GM18505 (cell line): ENCODE data around the gene SHMT2.

Experiments used
- ATAC-seq: cut with Tn5 transposase; IDR thresholded peaks from one replicate; pipeline ENCODE4 v1.9.1; 2021; ENCODE audit not compliant: unreplicated experiment
- POLR2A ChIP-seq: IDR thresholded peaks from 4 replicates; pipeline ENCODE4 v1.6.1; 2011; ENCODE audit warnings: borderline replicate concordance; ENCODE audit not compliant: insufficient read depth, insufficient read length; ENCODE audit errors: extremely low read depth

Gene SHMT2

DNA sequence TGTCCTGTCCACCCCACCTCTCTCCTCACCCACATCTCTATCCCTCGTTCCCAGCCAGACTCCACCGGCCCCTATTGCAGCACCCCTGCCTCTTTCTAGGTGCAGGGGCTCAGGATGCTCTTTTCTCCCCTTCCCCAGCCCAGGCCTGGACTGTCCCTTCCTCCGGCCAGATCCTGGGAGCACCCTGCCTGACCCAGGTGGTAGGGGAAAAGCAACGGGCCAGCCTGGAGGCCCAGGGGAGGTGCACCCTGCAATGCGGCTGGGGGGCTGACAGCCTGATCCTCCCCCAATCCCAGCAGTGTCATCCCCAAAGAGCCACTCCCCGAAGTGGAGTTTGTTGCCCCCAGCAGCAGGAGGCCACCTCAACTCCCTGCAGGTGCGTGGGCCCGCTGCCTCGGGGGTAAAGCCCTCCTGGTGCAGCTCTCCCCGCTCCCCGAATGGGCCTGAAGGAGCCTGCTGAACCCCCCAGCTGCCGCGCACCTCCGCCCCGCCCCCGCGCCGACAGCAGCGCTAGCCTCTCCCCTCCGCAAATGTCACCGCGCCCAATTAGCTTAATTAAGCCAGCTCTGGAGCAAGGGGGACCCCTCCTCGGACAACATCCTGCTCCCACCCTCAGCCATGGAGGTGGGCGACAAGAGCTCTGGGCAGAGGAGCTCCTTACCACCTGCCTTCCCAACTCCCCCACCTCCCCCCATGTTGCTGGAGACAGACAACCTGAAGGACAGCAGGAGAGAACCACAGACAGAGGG lies 8.2 kb upstream of the SHMT2 start:
- no peak for ATAC-seq
- no peak for TF ChIP-seq POLR2A

DNA sequence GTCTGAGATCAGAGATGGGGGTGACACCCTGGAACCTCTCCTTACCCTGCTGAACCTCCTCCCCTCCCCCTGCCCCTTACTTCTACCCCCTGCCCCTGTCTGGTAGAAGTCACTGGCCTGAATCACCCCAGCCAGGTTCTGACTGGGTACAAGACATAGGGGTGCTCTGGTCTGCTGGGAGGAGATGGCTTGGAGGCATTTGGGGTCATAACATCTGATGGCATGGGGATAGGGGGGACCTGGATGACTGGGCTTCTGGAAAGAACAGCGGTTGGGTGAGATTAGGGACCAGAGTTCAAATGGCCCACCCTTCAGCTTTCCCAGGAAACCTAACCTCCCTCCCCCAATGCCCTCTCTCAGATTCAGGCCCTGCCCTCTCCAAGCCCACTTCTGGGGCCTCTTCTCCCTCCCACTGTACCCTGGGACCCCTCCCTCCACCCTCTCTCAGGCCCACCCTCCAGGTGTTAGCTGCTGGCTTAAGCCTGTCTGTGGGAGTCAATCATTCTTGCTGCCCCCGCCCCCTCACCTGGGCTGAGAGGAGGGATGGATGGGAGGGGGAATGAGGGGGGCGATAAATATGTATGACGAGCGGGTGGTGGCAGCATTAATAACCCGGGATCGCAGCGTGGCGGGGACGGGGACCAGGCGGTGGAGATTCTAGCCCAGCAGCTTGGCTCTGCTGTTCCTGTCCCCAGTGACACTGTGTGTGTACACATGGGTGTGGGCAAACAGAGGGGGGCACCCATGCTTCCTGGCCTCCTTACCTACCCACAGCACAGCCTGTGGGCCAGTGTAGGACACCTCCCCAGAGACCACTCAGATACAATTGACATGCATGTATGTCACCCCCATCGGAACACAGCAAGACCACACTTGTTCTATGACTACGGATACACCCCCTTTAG lies 7.0 kb upstream of the SHMT2 start:
- no peak for ATAC-seq
- TF ChIP-seq POLR2A: no peak

DNA sequence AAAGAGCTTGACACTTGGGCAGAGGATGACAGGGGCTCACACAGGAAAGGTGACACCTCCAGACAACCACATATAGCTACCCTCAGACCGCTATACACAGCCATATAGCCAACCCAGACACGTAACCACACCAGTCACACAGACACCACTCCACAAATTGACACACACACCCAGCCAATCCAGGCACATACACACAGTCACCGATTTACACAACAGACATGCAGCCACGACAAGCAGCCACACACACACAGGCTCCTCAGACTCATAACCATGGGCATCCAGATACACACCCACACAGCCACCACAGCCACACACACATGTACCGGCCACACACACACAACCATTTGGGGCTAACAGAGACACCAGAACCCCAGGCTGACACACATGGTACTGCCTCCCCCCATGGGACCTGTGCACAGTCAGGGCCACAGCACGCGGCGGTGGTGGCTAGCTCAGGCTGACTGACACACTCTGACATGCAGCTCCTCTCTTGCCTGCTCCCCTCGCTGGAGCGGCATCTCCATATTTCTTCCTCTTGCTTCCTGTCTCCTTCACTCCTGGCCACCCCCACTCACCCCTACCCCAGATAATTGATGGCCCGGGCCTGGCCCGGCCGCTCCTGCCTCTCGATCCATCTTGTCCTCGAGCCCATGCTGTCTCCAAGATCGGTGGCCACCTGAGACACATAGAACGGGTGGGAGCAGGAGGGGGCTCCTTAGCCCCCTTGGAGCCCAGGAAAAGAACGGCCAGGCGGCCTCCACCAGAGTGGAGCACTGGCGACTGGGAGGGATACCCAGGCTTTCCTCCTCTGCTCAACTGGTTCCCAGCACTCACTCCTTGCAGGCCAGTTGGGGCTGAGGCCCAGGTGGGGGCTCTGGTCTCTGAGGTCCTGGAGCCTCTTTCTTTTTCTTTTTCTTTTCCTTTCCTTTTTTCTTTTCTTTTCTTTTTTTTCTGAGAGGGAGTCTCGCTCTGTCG lies 6.0 kb upstream of the SHMT2 start:
- TF ChIP-seq POLR2A: no peak

DNA sequence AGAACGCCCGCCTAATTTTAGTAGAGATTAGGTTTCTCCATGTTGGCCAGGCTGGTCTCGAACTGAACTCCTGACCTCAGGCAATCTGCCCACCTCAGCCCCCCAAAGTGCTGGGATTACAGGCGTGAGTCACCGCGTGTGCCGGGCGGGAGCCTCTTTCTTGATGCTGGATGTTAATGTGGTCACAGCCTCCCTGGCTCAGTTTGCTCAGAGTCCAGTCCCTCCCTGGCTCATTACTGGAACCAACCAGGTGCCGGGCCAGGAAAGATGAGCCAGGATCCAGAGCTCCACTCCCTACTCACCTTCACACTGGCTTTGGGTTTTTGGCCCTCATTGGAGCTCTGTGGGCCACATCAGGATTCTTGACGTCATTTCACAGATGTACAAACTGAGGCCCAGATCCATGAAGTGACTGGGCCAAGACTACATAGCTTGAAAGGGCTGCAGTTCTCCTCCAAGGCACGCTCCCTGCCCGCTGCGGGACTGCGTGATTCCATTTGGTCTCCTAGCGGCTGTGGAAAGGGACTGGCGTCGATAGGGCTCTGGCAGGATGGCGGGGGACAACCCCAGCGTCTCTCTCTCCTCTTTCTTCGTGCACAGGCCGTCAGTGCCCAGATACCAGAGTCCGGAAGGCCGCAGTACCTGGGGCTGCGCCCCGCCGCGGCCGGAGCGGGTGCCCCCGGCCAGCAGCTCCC lies 5.1 kb upstream of the SHMT2 start:
- TF ChIP-seq POLR2A: no peak
- ATAC-seq: no peak

More for the DNA sequence above, 6.0 kb upstream of the SHMT2 start:
- no peak for ATAC-seq

DNA sequence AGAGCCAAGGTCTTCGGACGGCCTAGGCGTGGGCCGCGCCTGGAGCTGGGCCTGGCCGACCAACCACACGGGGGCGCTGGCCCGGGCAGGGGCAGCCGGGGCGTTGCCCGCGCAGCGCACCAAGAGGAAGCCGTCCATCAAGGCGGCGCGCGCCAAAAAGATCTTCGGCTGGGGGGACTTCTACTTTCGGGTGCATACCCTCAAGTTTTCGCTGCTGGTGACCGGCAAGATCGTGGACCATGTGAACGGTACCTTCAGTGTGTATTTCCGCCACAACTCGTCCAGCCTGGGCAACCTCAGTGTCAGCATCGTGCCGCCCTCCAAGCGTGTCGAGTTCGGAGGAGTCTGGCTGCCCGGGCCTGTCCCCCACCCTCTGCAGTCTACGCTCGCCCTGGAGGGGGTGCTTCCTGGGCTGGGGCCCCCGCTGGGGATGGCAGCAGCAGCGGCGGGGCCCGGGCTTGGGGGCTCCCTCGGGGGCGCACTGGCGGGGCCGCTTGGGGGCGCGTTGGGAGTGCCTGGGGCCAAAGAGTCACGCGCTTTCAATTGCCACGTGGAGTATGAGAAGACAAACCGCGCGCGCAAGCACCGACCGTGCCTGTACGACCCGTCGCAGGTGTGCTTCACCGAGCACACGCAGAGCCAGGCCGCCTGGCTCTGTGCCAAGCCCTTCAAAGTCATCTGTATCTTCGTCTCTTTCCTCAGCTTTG lies 4.4 kb upstream of the SHMT2 start:
- no peak for ATAC-seq
- no peak for TF ChIP-seq POLR2A

DNA sequence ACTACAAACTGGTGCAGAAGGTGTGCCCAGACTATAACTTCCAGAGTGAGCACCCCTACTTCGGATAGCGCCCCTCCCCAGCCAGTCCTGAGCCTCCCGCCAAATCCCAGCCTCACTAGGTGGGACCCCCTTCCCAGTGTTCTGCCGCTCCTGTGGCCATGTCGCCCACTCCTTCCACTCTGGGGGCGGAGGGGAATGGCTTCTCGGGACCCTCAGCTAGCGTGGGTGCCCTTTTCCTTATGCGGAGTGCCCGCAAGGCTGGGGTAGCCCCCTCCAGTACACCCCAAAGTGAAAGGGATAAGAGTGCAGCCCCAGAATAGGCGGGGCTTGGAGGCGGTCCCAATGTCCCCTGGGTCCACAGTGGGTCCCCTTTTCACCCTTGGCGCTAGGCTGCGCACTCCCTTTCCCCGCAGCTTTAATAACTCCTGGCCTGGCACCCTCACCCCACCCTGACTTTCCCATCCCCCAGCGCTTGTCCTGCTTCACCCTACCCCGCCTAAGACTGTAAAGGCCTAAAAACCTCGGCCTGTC lies 3.8 kb upstream of the SHMT2 start:
- TF ChIP-seq POLR2A: no peak
- ATAC-seq: no peak

DNA sequence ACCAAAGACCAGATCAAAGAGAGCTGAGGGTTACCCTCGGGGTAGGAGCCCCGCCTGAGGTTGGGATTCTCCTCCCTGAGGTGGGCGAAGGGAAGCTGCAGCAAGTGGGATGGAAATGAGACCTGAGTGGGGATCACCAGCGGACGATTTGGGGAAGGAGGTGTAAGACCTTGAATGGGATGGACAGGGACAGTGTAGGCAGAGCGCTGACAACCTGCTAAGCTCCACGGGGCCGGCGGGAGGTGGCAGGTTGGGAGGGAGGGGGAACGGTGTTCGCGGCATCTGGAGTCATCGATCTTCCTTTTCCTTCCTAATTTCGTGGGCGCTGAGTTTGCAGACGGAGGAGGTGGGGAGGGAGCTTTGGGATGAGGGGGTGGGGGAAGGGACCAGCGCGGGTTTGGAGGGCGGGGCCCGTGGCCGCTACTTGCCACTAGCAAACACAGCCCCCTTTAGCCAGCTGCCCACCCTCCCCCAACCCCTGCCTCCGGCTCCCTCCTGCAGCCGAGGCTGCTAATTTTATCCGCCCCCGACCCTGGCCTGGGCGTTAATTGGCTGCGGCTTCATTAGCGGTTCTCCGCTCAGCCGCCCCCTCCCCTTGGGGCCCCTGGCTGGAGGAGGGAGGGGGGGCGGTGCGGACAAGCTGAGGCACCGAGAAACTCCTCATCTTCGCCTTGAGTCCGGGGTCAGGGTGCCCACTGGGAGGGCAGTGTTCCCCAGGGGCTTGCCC lies 2.8 kb upstream of the SHMT2 start:
- TF ChIP-seq POLR2A: no peak

DNA sequence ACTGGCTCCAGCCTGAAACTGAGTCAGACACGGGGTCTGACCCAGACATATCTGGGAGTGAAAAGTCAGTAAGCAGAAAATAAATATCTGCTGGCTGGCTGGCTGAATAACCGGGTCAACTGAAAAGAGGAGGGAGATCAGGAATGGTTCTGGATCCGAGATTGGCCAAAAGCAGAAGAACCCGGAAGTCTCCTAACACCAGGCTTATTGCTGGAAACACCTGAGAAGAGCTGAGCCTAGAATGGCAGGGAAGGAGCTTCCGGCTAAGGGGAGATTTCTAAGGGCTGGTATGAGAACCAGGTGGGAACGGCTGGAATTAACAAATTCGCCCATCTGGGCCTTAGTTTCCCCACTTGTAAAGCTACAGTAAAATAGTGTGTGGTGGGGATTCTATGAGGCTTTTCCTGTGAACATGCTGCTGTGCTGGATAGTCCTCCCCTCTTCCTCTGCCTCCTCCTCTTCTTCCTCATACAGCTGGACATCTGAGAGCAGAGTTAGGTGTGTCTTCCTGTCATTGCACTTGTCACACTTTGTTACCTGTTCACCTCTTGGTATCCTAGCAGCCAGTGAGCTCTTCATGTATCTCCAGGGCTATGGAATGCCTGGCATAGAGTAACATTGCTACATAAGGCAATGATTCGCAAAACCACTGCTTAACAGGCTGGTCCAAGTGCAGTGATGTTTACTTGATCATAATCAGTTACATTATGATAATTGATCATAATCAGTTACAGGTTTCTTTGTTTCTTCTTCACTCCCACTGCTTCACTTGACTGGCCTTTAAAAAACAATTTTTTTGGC lies 2.0 kb upstream of the SHMT2 start:
- ATAC-seq: no peak
- TF ChIP-seq POLR2A: no peak

More for the DNA sequence above, 2.8 kb upstream of the SHMT2 start:
- ATAC-seq: no peak

DNA sequence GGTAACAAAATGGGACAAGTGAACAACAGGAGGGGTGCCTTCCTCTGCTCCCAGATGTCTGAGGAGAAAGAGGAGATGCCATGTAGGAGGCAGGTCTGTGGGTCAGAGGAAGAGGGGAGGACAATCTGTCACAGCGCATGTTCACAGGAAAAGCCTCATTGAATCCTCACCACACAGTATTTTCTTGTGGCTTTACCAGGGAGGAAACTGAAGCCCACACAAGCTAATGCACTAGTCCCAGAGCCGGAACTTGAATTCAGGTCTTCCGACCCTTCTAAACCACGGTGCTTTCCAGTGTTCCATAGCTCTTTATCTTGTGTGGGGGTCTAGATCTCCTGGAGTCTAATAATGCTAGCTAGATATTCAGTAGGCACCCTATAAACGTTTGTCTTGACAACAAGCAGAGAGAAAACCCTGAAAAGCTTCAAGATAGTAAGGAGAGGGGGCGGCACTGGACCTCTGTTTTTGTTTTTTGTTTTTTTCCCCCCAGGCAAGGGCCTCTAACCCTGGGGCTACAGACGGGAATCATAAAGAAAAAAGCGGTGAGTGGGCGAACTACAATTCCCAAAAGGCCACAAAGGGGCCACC lies 371 bp upstream of the SHMT2 start:
- no peak for ATAC-seq
- no peak for TF ChIP-seq POLR2A
